Tibial nerve (tissue), 4 donors: Measurements from ENCODE around the gene ZNHIT2. TPM values are rescaled to one million over a fixed set of nuclear protein-coding genes. Genes with fewer than 3 reads are reported as not detected.

Experiments used
- DNase-seq, 2 donors: peaks; one replicate each; pipeline ENCODE4 v3.0.0-alpha.2; 2019; ENCODE audit warnings: low spot score in 2 of 2
- H3K27ac ChIP-seq, 4 donors: fragments of 200-600 bp; sonication (generic) in 3 of 4; one replicate each; pipeline ENCODE4 v1.5.1; 2017 to 2019; ENCODE audit warnings: mild to moderate bottlenecking in 1 of 4
- H3K27me3 ChIP-seq, 2 donors: fragments of 200-600 bp; sonication (generic) in 1 of 2; one replicate each; pipeline versions ENCODE4 v1.5.1 to v1.6.0; 2017 to 2019
- H3K36me3 ChIP-seq, 3 donors: fragments of 200-600 bp; sonication (generic); one replicate each; pipeline ENCODE4 v1.5.1; 2018 to 2019
- H3K4me1 ChIP-seq, 4 donors: fragments of 200-600 bp; sonication (generic) in 3 of 4; one replicate each; pipeline ENCODE4 v1.5.1; 2017 to 2019
- H3K4me3 ChIP-seq, 4 donors: fragments of 200-600 bp; sonication (generic) in 3 of 4; one replicate each; pipeline ENCODE4 v1.5.1; 2017 to 2019; ENCODE audit warnings: mild to moderate bottlenecking in 1 of 4, moderate library complexity in 1 of 4
- H3K9me3 ChIP-seq, 4 donors: fragments of 200-600 bp; sonication (generic) in 3 of 4; one replicate each; pipeline ENCODE4 v1.5.1; 2017 to 2019
- CTCF ChIP-seq, 5 experiments: fragments of 200-600 bp in 3 of 5; fragments of 450-650 bp in 2 of 5; sonication (generic) in 3 of 5; IDR thresholded peaks; one replicate each; pipeline ENCODE4 v1.5.1; 2016 to 2019; ENCODE audit warnings: antibody characterized with exemption in 5 of 5, mild to moderate bottlenecking in 3 of 5, moderate library complexity in 2 of 5
- EP300 ChIP-seq, 2 donors: sonication (generic); formaldehyde crosslinking; IDR thresholded peaks; one replicate each; pipeline ENCODE4 v1.6.1; 2017; ENCODE audit warnings: antibody characterized with exemption in 2 of 2, mild to moderate bottlenecking in 1 of 2
- POLR2A ChIP-seq, 2 donors: fragments of 450-650 bp; IDR thresholded peaks; one replicate each; pipeline ENCODE4 v1.6.1; 2017; ENCODE audit warnings: antibody characterized with exemption in 2 of 2, mild to moderate bottlenecking in 2 of 2, moderate library complexity in 2 of 2
- WGBS, 2 donors: methylation state at CpG; one replicate each; pipeline ENCODE4 v1.1.5; 2018; 5-methylcytosine and 5-hydroxymethylcytosine counted together
- small RNA-seq: library from RNA; depleted of rRNA; stranded (forward); fragments of <200 nt; gene quantifications from one replicate; pipeline ENCODE3, GENCODE V24; 2016
- total RNA-seq, 4 donors: library from RNA; depleted of rRNA; stranded (reverse); fragments of >200 nt; gene quantifications; one replicate each; pipeline ENCODE4 v1.1.0, GENCODE V29; 2016

Gene ZNHIT2
- total RNA-seq, 4 donors from 2014 or later = 19.2 to 26.8 (median 22.6) TPM

GRCh38 chr11:65071907-65072630 is 45.4 kb downstream of the ZNHIT2 start:
- H3K36me3 ChIP-seq = no peaks in the 10 kb centered on the region
- no peaks in the 10 kb centered on the region for H3K9me3 ChIP-seq
- WGBS, 2 donors = 42 to 67% methylated on average over 2 to 4 of the region's 4 CpGs
- no peak overlapping the region for H3K27ac ChIP-seq
- TF ChIP-seq CTCF (IDR thresholded peaks at IDR 0.05) (no peak), POLR2A (IDR thresholded peaks at IDR 0.05) (no peak), EP300 (IDR thresholded peaks at IDR 0.05) (no peak)
- no peaks in the 10 kb centered on the region for H3K4me1 ChIP-seq
- no peak for DNase-seq
- H3K4me3 ChIP-seq = no peak overlapping the region
- H3K27me3 ChIP-seq = no peaks in the 10 kb centered on the region

- H3K4me1 ChIP-seq = no peaks in the 10 kb centered on the region
- no peak overlapping the region for H3K4me3 ChIP-seq
- no peaks in the 10 kb centered on the region for H3K27me3 ChIP-seq
- whole genome bisulfite sequencing, 2 donors = 64 to 68% methylated on average over 9 of the region's 9 CpGs
- TF ChIP-seq CTCF (IDR thresholded peaks at IDR 0.05) (no peak), EP300 (IDR thresholded peaks at IDR 0.05) (no peak), POLR2A (IDR thresholded peaks at IDR 0.05) (no peak)
- H3K9me3 ChIP-seq = no peaks in the 10 kb centered on the region
- no peak for DNase-seq
- no peak overlapping the region for H3K27ac ChIP-seq
- H3K36me3 ChIP-seq = no peaks in the 10 kb centered on the region
Observed at GRCh38 chr11:65069217-65069616, 48.3 kb downstream of the ZNHIT2 start.

GRCh38 chr11:65067446-65067845 is 50.1 kb downstream of the ZNHIT2 start:
- no peak for DNase-seq
- H3K4me3 ChIP-seq = no peak overlapping the region
- H3K4me1 ChIP-seq = no peaks in the 10 kb centered on the region
- H3K36me3 ChIP-seq = no peaks in the 10 kb centered on the region
- H3K27ac ChIP-seq = no peak overlapping the region
- no peaks in the 10 kb centered on the region for H3K9me3 ChIP-seq
- H3K27me3 ChIP-seq = no peaks in the 10 kb centered on the region
- WGBS, 2 donors = 71 to 76% methylated on average over 8 to 9 of the region's 10 CpGs
- TF ChIP-seq POLR2A (IDR thresholded peaks at IDR 0.05) (no peak), EP300 (IDR thresholded peaks at IDR 0.05) (no peak), CTCF (IDR thresholded peaks at IDR 0.05) (no peak)

GRCh38 chr11:65066805-65067291 is 50.7 kb downstream of the ZNHIT2 start:
- Histone ChIP-seq H3K36me3 (no peaks in the 10 kb centered on the region), H3K4me3 (no peak overlapping the region), H3K4me1 (no peaks in the 10 kb centered on the region), H3K27ac (no peak overlapping the region), H3K9me3 (no peaks in the 10 kb centered on the region), H3K27me3 (no peaks in the 10 kb centered on the region)
- WGBS, 2 donors = 48 to 54% methylated on average over 3 to 4 of the region's 4 CpGs
- TF ChIP-seq CTCF (IDR thresholded peaks at IDR 0.05) = no peak
- no peak for TF ChIP-seq POLR2A (IDR thresholded peaks at IDR 0.05)
- TF ChIP-seq EP300 (IDR thresholded peaks at IDR 0.05) = no peak
- DNase-seq = no peak

Small RNA genes within 50 kb of the gene (small RNA-seq; reads per million reads assigned to genes)
- gene HIGD1AP10 (not detected), gene PDCL2P2 (not detected), gene RNU2-23P (0.38 reads per million)

Other genes with a start within 250 kb of the ZNHIT2 start
- gene EHD1, start 239.1 kb downstream of the ZNHIT2 start, total RNA-seq = 10 to 100 TPM; 35.2 to 93.9 (median 42.6) TPM
- 10 to 100 TPM; 33.0 to 93.6 (median 45.8) TPM for gene ATG2A, start 200.5 kb downstream of the ZNHIT2 start, total RNA-seq
- 10 to 100 TPM; 10.7 to 21.4 (median 20.2) TPM for gene PPP2R5B, start 193.0 kb downstream of the ZNHIT2 start, total RNA-seq
- gene GPHA2, start 181.8 kb downstream of the ZNHIT2 start, total RNA-seq = not detected
- gene MAJIN, start 145.6 kb downstream of the ZNHIT2 start, total RNA-seq = not detected
- 1 to 10 TPM in 3 of 4 donors, under 1 TPM in 1; 0.63 to 9.6 (median 1.5) TPM for gene BATF2, start 120.7 kb downstream of the ZNHIT2 start, total RNA-seq
- gene ARL2, start 103.5 kb downstream of the ZNHIT2 start, total RNA-seq = 100 to 1,000 TPM; 174 to 267 (median 193) TPM
- 10 to 100 TPM; 17.1 to 33.3 (median 24.2) TPM for gene SNX15, start 90.3 kb downstream of the ZNHIT2 start, total RNA-seq
- 10 to 100 TPM; 10.6 to 16.3 (median 14.1) TPM for gene SAC3D1, start 76.5 kb downstream of the ZNHIT2 start, total RNA-seq
- gene NAALADL1, start 59.1 kb downstream of the ZNHIT2 start, total RNA-seq = 10 to 100 TPM; 18.6 to 38.9 (median 29.1) TPM
- 1 to 10 TPM in 1 of 4 donors, under 1 TPM in 1, not detected in 2; 0.90 to 1.3 TPM for gene CDCA5, start 33.7 kb downstream of the ZNHIT2 start, total RNA-seq
- gene ZFPL1, start 33.5 kb downstream of the ZNHIT2 start, total RNA-seq = 10 to 100 TPM; 28.0 to 48.3 (median 35.1) TPM
- 100 to 1,000 TPM; 193 to 544 (median 439) TPM for gene VPS51, start 21.5 kb downstream of the ZNHIT2 start, total RNA-seq
- gene TM7SF2, start 5.8 kb downstream of the ZNHIT2 start, total RNA-seq = 10 to 100 TPM; 13.6 to 93.0 (median 41.5) TPM
- gene FAU, start 4.4 kb upstream of the ZNHIT2 start, total RNA-seq = 1,000 to 10,000 TPM; 1,078 to 1,548 (median 1,229) TPM
- 10 to 100 TPM; 48.8 to 55.9 (median 54.2) TPM for gene MRPL49, start 4.6 kb upstream of the ZNHIT2 start, total RNA-seq
- 10 to 100 TPM; 31.6 to 72.6 (median 58.3) TPM for gene SYVN1, start 16.8 kb upstream of the ZNHIT2 start, total RNA-seq
- gene SPDYC, start 52.5 kb upstream of the ZNHIT2 start, total RNA-seq = not detected
- 100 to 1,000 TPM; 108 to 209 (median 150) TPM for gene CAPN1, start 64.2 kb upstream of the ZNHIT2 start, total RNA-seq
- 10 to 100 TPM in 2 of 4 donors, 1 to 10 TPM in 2; 3.5 to 13.5 (median 10.0) TPM for gene POLA2, start 144.3 kb upstream of the ZNHIT2 start, total RNA-seq
- 10 to 100 TPM; 10.4 to 39.6 (median 24.9) TPM for gene CDC42EP2, start 197.2 kb upstream of the ZNHIT2 start, total RNA-seq
- gene DPF2, start 216.2 kb upstream of the ZNHIT2 start, total RNA-seq = 10 to 100 TPM; 44.7 to 47.6 (median 46.2) TPM
- under 1 TPM in 2 of 4 donors, not detected in 2; 0.30 to 0.59 TPM for gene TIGD3, start 237.1 kb upstream of the ZNHIT2 start, total RNA-seq